K562 (cell line): Measurements from ENCODE around the gene HNRNPA2B1. TPM values are rescaled to one million over a fixed set of nuclear protein-coding genes. Genes with fewer than 3 reads are reported as not detected.

ENCODE experiments used
- FOXP1 ChIP-seq: sonication (generic); formaldehyde crosslinking; IDR thresholded peaks from 2 replicates; pipeline ENCODE4 v1.8.0; 2022; ENCODE audit warnings: mild to moderate bottlenecking, missing genetic modification reagents
- HDAC8 ChIP-seq: fragments of 450-650 bp; IDR thresholded peaks from 2 replicates; pipeline ENCODE4 v1.6.1; 2016; ENCODE audit warnings: mild to moderate bottlenecking, missing genetic modification characterization, moderate library complexity, missing compliant biosample characterization
- HNRNPLL ChIP-seq: fragments of 200-400 bp; formaldehyde crosslinking; IDR thresholded peaks from 2 replicates; pipeline ENCODE4 v1.6.1; 2017; ENCODE audit warnings: low read length, low read depth, mild to moderate bottlenecking; ENCODE audit not compliant: poor library complexity, severe bottlenecking
- SMARCA4 ChIP-seq: fragments of 450-650 bp; IDR thresholded peaks from 2 replicates; pipeline ENCODE4 v1.6.1; 2016
- SPI1 ChIP-seq: IDR thresholded peaks from 2 replicates; pipeline ENCODE4 v1.6.1; 2011; ENCODE audit warnings: low read depth, low read length, control low read depth, borderline replicate concordance
- TCF15 ChIP-seq: fragments of 250-450 bp; sonication (Bioruptor Pico); IDR thresholded peaks from 2 replicates; pipeline ENCODE4 v1.8.0; 2022; ENCODE audit warnings: moderate library complexity, mild to moderate bottlenecking, inconsistent platforms
- YBX1 ChIP-seq: fragments of 450-650 bp; IDR thresholded peaks from 2 replicates; pipeline ENCODE4 v1.7.1; 2016; ENCODE audit warnings: mild to moderate bottlenecking
- ZBTB7A ChIP-seq: IDR thresholded peaks from 2 replicates; pipeline ENCODE4 v1.6.1; 2011; ENCODE audit warnings: low read depth, mild to moderate bottlenecking, low read length, moderate library complexity, borderline replicate concordance; ENCODE audit not compliant: control insufficient read depth
- ZNF583 ChIP-seq: fragments of 250-450 bp; sonication (Bioruptor Pico); IDR thresholded peaks from 2 replicates; pipeline ENCODE4 v1.4.0; 2020
- polyA plus RNA-seq, 8 experiments: library from polyadenylated mRNA; depleted of rRNA in 4 of 8; stranded (reverse) in 5 of 8; unstranded in 3 of 8; fragments of >200 nt; fragmentation: Nextera tagmentation in 2 of 8; fragmentation: Illumina TruSeq in 1 of 8; extraction: Ambion mirVana in 2 of 8; extraction: Trizol in 1 of 8; gene quantifications; 2 replicates each; pipeline versions ENCODE4 v1.2.1 to v1.2.3, GENCODE V29; 2011 to 2014; ENCODE audit warnings: inconsistent platforms in 1 of 8, missing spikeins in 1 of 8
- total RNA-seq, 7 experiments: library from RNA; depleted of rRNA in 6 of 7; stranded (reverse); fragments of >200 nt in 6 of 7; fragmentation: Illumina TruSeq in 2 of 7; extraction: Trizol in 2 of 7; gene quantifications; 2 replicates each; pipeline versions ENCODE4 v1.2.1 to v1.2.3, GENCODE V29; 2011 to 2021; ENCODE audit warnings: low replicate concordance in 1 of 7
- TF ChIP-seq, protein P1 (sequence below): fragments of 450-650 bp; IDR thresholded peaks from 2 replicates; pipeline ENCODE4 v1.6.1; 2016; ENCODE audit warnings: missing biosample characterization, missing genetic modification characterization
- TF ChIP-seq, protein P2 (sequence below): fragments of 250-450 bp; sonication (Bioruptor Pico); IDR thresholded peaks from 2 replicates; pipeline ENCODE4 v1.4.0; 2020; ENCODE audit warnings: borderline replicate concordance

HNRNPA2B1 gene
- total and polyA plus RNA-seq, 9 of the 15 experiments (the other 6 are each of a cell fraction or from before 2014, with no cell fraction given): 630 to 1,989 (median 865) TPM

- TF ChIP-seq ZNF583 (CRISPR knock-in tag) (no peak), SPI1 (no peak), ZBTB7A (no peak), TCF15 (no peak), FOXP1 (CRISPR knock-in tag) (no peak), HDAC8 (tag) (no peak), HNRNPLL (no peak), SMARCA4 (no peak), YBX1 (no peak)
- TF ChIP-seq, protein P1, sequence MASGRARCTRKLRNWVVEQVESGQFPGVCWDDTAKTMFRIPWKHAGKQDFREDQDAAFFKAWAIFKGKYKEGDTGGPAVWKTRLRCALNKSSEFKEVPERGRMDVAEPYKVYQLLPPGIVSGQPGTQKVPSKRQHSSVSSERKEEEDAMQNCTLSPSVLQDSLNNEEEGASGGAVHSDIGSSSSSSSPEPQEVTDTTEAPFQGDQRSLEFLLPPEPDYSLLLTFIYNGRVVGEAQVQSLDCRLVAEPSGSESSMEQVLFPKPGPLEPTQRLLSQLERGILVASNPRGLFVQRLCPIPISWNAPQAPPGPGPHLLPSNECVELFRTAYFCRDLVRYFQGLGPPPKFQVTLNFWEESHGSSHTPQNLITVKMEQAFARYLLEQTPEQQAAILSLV (tag): no peak
- TF ChIP-seq, protein P2, sequence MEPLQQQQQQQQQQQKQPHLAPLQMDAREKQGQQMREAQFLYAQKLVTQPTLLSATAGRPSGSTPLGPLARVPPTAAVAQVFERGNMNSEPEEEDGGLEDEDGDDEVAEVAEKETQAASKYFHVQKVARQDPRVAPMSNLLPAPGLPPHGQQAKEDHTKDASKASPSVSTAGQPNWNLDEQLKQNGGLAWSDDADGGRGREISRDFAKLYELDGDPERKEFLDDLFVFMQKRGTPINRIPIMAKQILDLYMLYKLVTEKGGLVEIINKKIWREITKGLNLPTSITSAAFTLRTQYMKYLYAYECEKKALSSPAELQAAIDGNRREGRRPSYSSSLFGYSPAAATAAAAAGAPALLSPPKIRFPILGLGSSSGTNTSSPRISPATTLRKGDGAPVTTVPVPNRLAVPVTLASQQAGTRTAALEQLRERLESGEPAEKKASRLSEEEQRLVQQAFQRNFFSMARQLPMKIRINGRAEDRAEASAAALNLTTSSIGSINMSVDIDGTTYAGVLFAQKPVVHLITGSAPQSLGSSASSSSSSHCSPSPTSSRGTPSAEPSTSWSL (CRISPR knock-in tag): no peak
Measured at GRCh38 chr7:26167303-26167934, 33.1 kb downstream of the HNRNPA2B1 start (continued).
